ENCODE measurements around the gene GAREM2. TPM values are rescaled to one million over a fixed set of nuclear protein-coding genes. Genes with fewer than 3 reads are reported as not detected.

GAREM2 gene
- total RNA-seq, 4 donors from 2014 or later = 1.5 to 4.6 (median 2.2) TPM; not detected in 1

GRCh38 chr2:26173776-26174482 is 1.0 kb downstream of the GAREM2 start:
- 40% methylated on average over 31 of the region's 46 CpGs; no CpG with 5 or more reads in 1 of the 2 donors for WGBS, 2 donors (ENCODE audit: low coverage in 1 of 2)
- no peak for TF ChIP-seq POLR2AphosphoS5 (IDR thresholded peaks at IDR 0.05)
- TF ChIP-seq EP300 (IDR thresholded peaks at IDR 0.05; ENCODE audit: low read depth) = no peak
- TF ChIP-seq POLR2A (IDR thresholded peaks at IDR 0.05) = no peak
- TF ChIP-seq, protein P1, sequence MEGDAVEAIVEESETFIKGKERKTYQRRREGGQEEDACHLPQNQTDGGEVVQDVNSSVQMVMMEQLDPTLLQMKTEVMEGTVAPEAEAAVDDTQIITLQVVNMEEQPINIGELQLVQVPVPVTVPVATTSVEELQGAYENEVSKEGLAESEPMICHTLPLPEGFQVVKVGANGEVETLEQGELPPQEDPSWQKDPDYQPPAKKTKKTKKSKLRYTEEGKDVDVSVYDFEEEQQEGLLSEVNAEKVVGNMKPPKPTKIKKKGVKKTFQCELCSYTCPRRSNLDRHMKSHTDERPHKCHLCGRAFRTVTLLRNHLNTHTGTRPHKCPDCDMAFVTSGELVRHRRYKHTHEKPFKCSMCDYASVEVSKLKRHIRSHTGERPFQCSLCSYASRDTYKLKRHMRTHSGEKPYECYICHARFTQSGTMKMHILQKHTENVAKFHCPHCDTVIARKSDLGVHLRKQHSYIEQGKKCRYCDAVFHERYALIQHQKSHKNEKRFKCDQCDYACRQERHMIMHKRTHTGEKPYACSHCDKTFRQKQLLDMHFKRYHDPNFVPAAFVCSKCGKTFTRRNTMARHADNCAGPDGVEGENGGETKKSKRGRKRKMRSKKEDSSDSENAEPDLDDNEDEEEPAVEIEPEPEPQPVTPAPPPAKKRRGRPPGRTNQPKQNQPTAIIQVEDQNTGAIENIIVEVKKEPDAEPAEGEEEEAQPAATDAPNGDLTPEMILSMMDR (IDR thresholded peaks at IDR 0.05) = no peak
- H3K9me3 ChIP-seq = no peaks in the 10 kb centered on the region
- H3K36me3 ChIP-seq = no peaks in the 10 kb centered on the region
- DNase-seq = no peak
- H3K4me3 ChIP-seq = peak overlapping the region in 3 of 4 donors; percentile 31 to 66 (median 37)
- in situ Hi-C loops (cut with MboI; ENCODE audit: low pct_ligation_motif_present in 1 of 4, low pct_unique_long_range_greater_than_20kb in 1 of 4, low sequenced_read_pairs in 3 of 4) = no loop called here
- peaks cover 9 to 23% (median 15%) of the 10 kb centered on the region in 4 donors for H3K4me1 ChIP-seq
- H3K27ac ChIP-seq = no peak overlapping the region
- peaks cover 45% of the 10 kb centered on the region for H3K27me3 ChIP-seq
- intact Hi-C loops (cut with DNase I; ENCODE audit: low total_unique reads) = loop anchor here (10.0 kb wide), 1 partner anchor 419 kb away; no protein-coding TSS in a partner anchor

DNA sequence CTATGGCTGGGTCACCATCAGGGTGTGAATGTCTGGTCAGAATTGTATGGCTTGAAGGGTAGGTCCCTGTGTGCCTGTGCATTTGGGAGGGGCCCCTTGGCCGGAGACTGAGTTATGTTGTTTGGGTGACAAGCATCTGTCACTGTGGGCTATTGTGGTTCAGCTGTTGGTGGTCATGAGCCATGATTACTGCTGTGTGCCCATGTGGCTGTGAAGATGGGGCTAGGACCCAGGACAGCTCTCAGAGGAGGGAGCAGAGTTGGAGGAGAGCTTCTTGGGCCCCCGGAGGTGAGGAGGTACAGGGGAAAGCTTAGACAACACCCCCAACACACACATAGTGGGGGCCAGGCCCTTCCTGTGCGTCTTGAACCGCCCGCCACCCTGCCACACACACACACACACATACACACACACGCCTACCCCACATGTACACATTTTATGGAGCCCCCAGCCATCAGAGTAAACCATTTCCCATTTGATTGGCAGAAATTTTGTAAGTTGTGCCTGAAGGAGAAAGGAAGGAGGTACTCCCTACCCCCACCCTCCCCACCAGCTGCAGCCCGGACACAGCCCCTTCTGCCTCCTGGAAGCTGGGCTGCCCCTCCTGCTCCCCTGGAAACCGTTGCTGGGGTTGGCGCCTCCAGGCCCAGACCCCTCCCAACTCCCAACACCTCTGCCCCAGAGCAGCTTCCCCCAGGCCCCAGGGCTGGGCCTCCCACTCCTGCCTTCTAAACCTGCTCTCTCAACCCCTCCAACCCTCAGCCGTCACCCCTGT is 2.0 kb downstream of the GAREM2 start:
- Histone ChIP-seq H3K4me1 (peaks cover 15 to 31% (median 22%) of the 10 kb centered on the region in 4 donors), H3K36me3 (no peaks in the 10 kb centered on the region), H3K27ac (no peak overlapping the region), H3K9me3 (no peaks in the 10 kb centered on the region), H3K4me3 (no peak overlapping the region), H3K27me3 (peaks cover 50% of the 10 kb centered on the region)
- intact Hi-C loops (cut with DNase I; ENCODE audit: low total_unique reads) (loop anchor here (10.0 kb wide), 1 partner anchor 420 kb away; no protein-coding TSS in a partner anchor), in situ Hi-C loops (cut with MboI; ENCODE audit: low pct_ligation_motif_present in 1 of 4, low pct_unique_long_range_greater_than_20kb in 1 of 4, low sequenced_read_pairs in 3 of 4) (no loop called here)
- DNase-seq = no peak
- 69% methylated on average over 10 of the region's 10 CpGs; no CpG with 5 or more reads in 1 of the 2 donors for WGBS, 2 donors (ENCODE audit: low coverage in 1 of 2)
- TF ChIP-seq, protein P1 (IDR thresholded peaks at IDR 0.05) = no peak
- TF ChIP-seq EP300 (IDR thresholded peaks at IDR 0.05; ENCODE audit: low read depth) (no peak), POLR2AphosphoS5 (IDR thresholded peaks at IDR 0.05) (no peak), POLR2A (IDR thresholded peaks at IDR 0.05) (no peak)

DNA sequence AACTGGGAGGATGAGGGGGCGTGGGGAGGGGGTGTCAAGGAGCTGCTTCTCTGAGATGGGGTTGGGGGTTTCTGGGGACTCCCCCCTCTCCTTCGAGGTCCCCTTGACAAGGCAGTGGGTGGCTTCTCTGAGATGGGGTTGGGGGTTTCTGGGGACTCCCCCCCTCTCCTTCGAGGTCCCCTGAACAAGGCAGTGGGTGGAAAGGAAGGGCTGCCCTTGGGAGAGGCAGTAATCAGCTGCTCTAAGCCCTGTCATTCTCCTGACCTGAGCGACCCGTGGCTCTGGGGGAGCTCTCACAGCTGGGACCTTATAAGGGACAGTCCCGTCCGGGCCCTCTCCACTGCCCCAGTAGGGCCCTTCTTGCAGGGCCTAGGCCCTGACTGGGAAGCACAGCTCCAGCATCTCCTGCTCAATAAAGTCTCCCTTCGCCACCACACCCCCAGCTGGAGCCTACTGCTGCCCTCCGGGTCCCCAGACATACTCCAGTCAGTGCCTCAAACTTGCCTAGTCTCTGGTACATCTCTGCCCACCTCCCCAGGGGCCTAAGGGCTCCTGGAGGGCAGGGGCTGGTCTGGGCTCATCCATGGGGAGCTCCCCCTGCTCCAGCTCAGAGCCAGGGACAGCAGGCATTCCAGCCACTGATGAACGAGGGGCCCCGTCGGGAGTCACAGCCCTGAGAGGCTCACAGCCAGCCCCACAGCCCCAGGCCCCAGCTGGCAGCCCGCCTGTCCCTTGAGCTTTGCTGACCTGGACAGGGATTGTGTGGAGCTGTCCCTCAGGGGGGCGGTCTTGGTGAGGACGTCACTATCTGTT is 2.8 kb downstream of the GAREM2 start:
- Histone ChIP-seq H3K4me3 (no peak overlapping the region), H3K27ac (no peak overlapping the region), H3K36me3 (no peaks in the 10 kb centered on the region), H3K9me3 (no peaks in the 10 kb centered on the region), H3K27me3 (peaks cover 56% of the 10 kb centered on the region), H3K4me1 (peaks cover 15 to 31% (median 22%) of the 10 kb centered on the region in 4 donors)
- in situ Hi-C loops (cut with MboI; ENCODE audit: low pct_ligation_motif_present in 1 of 4, low pct_unique_long_range_greater_than_20kb in 1 of 4, low sequenced_read_pairs in 3 of 4) (no loop called here), intact Hi-C loops (cut with DNase I; ENCODE audit: low total_unique reads) (loop anchor here (10.0 kb wide), 1 partner anchor 421 kb away; no protein-coding TSS in a partner anchor)
- no peak for TF ChIP-seq POLR2AphosphoS5 (IDR thresholded peaks at IDR 0.05)
- TF ChIP-seq, protein P1 (IDR thresholded peaks at IDR 0.05) = no peak
- no peak for TF ChIP-seq POLR2A (IDR thresholded peaks at IDR 0.05)
- no peak for DNase-seq
- WGBS, 2 donors (ENCODE audit: low coverage in 1 of 2) = 70% methylated on average over 15 of the region's 15 CpGs; no CpG with 5 or more reads in 1 of the 2 donors
